Mammary epithelial cell (primary cell): Measurements from ENCODE around the gene LRRC36.

ENCODE experiments used
- CTCF ChIP-seq, 2 donors: IDR thresholded peaks in 1 of 2; conservative IDR thresholded peaks in 1 of 2; 2 replicates each; pipeline ENCODE4 v1.5.1; 2011 to 2012; ENCODE audit warnings: inconsistent platforms in 2 of 2, low read length in 2 of 2, mild to moderate bottlenecking in 2 of 2, control low read depth in 1 of 2, low read depth in 1 of 2; ENCODE audit not compliant: insufficient read depth in 1 of 2; ENCODE audit errors: extremely low read depth in 1 of 2
- EZH2 ChIP-seq: IDR thresholded peaks from 2 replicates; pipeline ENCODE4 v1.6.1; 2012; ENCODE audit warnings: low read length, inconsistent platforms, borderline replicate concordance

GRCh38 chr16:67378642-67379041, 52.0 kb downstream of the LRRC36 start:
- TF ChIP-seq CTCF (conservative IDR thresholded peaks at IDR 0.05 in 1 of 2, IDR thresholded peaks at IDR 0.05 in 1 of 2; ENCODE audit: extremely low read depth in 1 of 2, insufficient read depth in 1 of 2, low read depth in 1 of 2, low read length in 2 of 2): no peak
- TF ChIP-seq EZH2: no peak
